ENCODE measurements around the gene ABAT. TPM values are rescaled to one million over a fixed set of nuclear protein-coding genes. Genes with fewer than 3 reads are reported as not detected.

ABAT gene
- total RNA-seq, 1 experiment from 2014 or later = 7.3 TPM

- Histone ChIP-seq H2AFZ (ENCODE audit: low read length) (no peak overlapping the region), H3K14ac (ENCODE audit: insufficient read depth, low read length) (no peak overlapping the region), H3T11ph (ENCODE audit: low read length) (no peak overlapping the region), H2BK20ac (ENCODE audit: low read depth, low read length, poor library complexity, severe bottlenecking) (no peak overlapping the region), H2BK120ac (ENCODE audit: low read depth, low read length, poor library complexity, severe bottlenecking) (no peak overlapping the region), H3K9ac (ENCODE audit: extremely low read depth, insufficient read length, low read length) (no peak overlapping the region), H3K18ac (ENCODE audit: insufficient read length, low read depth, low read length) (no peak overlapping the region), H3K4ac (ENCODE audit: low read depth, low read length) (no peak overlapping the region), H4K20me1 (ENCODE audit: control insufficient read depth, insufficient read depth, insufficient read length) (no peaks in the 10 kb centered on the region), H3K79me1 (ENCODE audit: insufficient read depth, low read depth, low read length, poor library complexity, severe bottlenecking) (no peaks in the 10 kb centered on the region), H2BK12ac (ENCODE audit: insufficient read length, low read depth, low read length) (no peak overlapping the region), H3K4me1 (ENCODE audit: insufficient read depth, low read length) (no peaks in the 10 kb centered on the region), H4K8ac (replicated peaks; ENCODE audit: insufficient read length, low read depth, low read length) (no peak overlapping the region), H4K5ac (ENCODE audit: insufficient read length, low read depth, low read length) (no peak overlapping the region), H3K79me2 (ENCODE audit: insufficient read depth, low read length) (no peaks in the 10 kb centered on the region), H3K9me3 (ENCODE audit: control insufficient read depth, low read depth, low read length) (no peaks in the 10 kb centered on the region), H3K27me3 (ENCODE audit: insufficient read depth, low read length) (no peaks in the 10 kb centered on the region), H3K4me2 (ENCODE audit: insufficient read depth, insufficient read length, low read length) (no peak overlapping the region), H4K91ac (ENCODE audit: insufficient read length, low read depth, low read length) (no peak overlapping the region), H3K56ac (ENCODE audit: insufficient read length, low read depth, low read length) (no peak overlapping the region), H3K23me2 (ENCODE audit: insufficient read length, low read depth, low read length, poor library complexity, severe bottlenecking) (peaks cover 5% of the 10 kb centered on the region), H2BK15ac (ENCODE audit: low read depth, low read length) (no peak overlapping the region), H2AK5ac (ENCODE audit: insufficient read length, low read length) (no peak overlapping the region), H3K27ac (ENCODE audit: insufficient read length, low read depth, low read length) (no peak overlapping the region), H2BK5ac (ENCODE audit: insufficient read length, low read length) (no peak overlapping the region), H3K23ac (ENCODE audit: insufficient read length, low read depth, low read length) (no peak overlapping the region)
- Mint-ChIP-seq H3K9me3 (no peaks in the 10 kb centered on the region; a peak in 1 of 5 replicates), H3K36me3 (ENCODE audit: insufficient read depth in 1 of 3, low read depth in 3 of 3) (no peaks in the 10 kb centered on the region), H3K4me3 (no peak overlapping the region), H3K27me3 (ENCODE audit: low read depth) (peaks cover 16% of the 10 kb centered on the region), H3K4me1 (peaks cover 12% of the 10 kb centered on the region in 2 experiments), H3K27ac (no peak overlapping the region)
- no peak for TF ChIP-seq CTCF (conservative IDR thresholded peaks at IDR 0.05)
- DNase-seq = no peak
- WGBS (ENCODE audit: extremely low coverage, insufficient read length, low lambda C conversion rate) = no CpG with 5 or more reads among the region's 1 CpG
Observed at GRCh38 chr16:8669481-8669880, 4.9 kb upstream of the ABAT start.
